ENCODE results near the gene GABRB1.
A peak's percentile ranks its signal among the peaks of the same experiment; 100 is the strongest.
"Not testable (repeated sequence)": the region's sequence is repeated elsewhere in the genome, so short reads cannot be mapped to it uniquely, and the experiment has no call there.

Gene GABRB1

GRCh38 chr4:47213106-47213505 lies 181.7 kb downstream of the GABRB1 start:
- DNase-seq (ENCODE audit: low spot score) = no peak

GRCh38 chr4:47213539-47213938 lies 182.2 kb downstream of the GABRB1 start:
- no peak for DNase-seq (ENCODE audit: low spot score)

GRCh38 chr4:47213971-47214370 lies 182.6 kb downstream of the GABRB1 start:
- DNase-seq (ENCODE audit: low spot score) = no peak

- DNase-seq (ENCODE audit: low spot score) = no peak
Measured at GRCh38 chr4:47215759-47216158, 184.4 kb downstream of the GABRB1 start.

GRCh38 chr4:47217291-47217690 lies 185.9 kb downstream of the GABRB1 start:
- no peak for DNase-seq (ENCODE audit: low spot score)

- DNase-seq (ENCODE audit: low spot score) = no peak
Measured at GRCh38 chr4:47217884-47218283, 186.5 kb downstream of the GABRB1 start.

- no peak for DNase-seq (ENCODE audit: low spot score)
Measured at GRCh38 chr4:47218631-47219030, 187.3 kb downstream of the GABRB1 start.

GRCh38 chr4:47219586-47219985 lies 188.2 kb downstream of the GABRB1 start:
- no peak for DNase-seq (ENCODE audit: low spot score)

GRCh38 chr4:47221721-47222120 lies 190.4 kb downstream of the GABRB1 start:
- DNase-seq (ENCODE audit: low spot score) = no peak

- DNase-seq (ENCODE audit: low spot score) = no peak
Measured at GRCh38 chr4:47222276-47222675, 190.9 kb downstream of the GABRB1 start.

- DNase-seq (ENCODE audit: low spot score) = no peak
Measured at GRCh38 chr4:47224361-47224760, 193.0 kb downstream of the GABRB1 start.

- no peak for DNase-seq (ENCODE audit: low spot score)
Measured at GRCh38 chr4:47235721-47236120, 204.4 kb downstream of the GABRB1 start.

- DNase-seq (ENCODE audit: low spot score) = no peak
Measured at GRCh38 chr4:47238667-47239066, 207.3 kb downstream of the GABRB1 start.

GRCh38 chr4:47239649-47240048 lies 208.3 kb downstream of the GABRB1 start:
- no peak for DNase-seq (ENCODE audit: low spot score)

- DNase-seq (ENCODE audit: low spot score) = no peak
Measured at GRCh38 chr4:47251348-47252135, 220.2 kb downstream of the GABRB1 start.

GRCh38 chr4:47263721-47264120 lies 232.4 kb downstream of the GABRB1 start:
- DNase-seq (ENCODE audit: low spot score) = no peak

- DNase-seq (ENCODE audit: low spot score) = no peak
Measured at GRCh38 chr4:47270201-47270888, 239.0 kb downstream of the GABRB1 start.

GRCh38 chr4:47271291-47271690 lies 239.9 kb downstream of the GABRB1 start:
- no peak for DNase-seq (ENCODE audit: low spot score)

GRCh38 chr4:47274901-47275300 lies 243.5 kb downstream of the GABRB1 start:
- no peak for DNase-seq (ENCODE audit: low spot score)

- DNase-seq (ENCODE audit: low spot score) = no peak
Measured at GRCh38 chr4:47275595-47275994, 244.2 kb downstream of the GABRB1 start.

GRCh38 chr4:47278631-47279030 lies 247.3 kb downstream of the GABRB1 start:
- no peak for DNase-seq (ENCODE audit: low spot score)

GRCh38 chr4:47287735-47288134 lies 256.4 kb downstream of the GABRB1 start:
- DNase-seq (ENCODE audit: low spot score) = peak; percentile 21

GRCh38 chr4:47289805-47290204 lies 258.4 kb downstream of the GABRB1 start:
- DNase-seq (ENCODE audit: low spot score) = no peak

GRCh38 chr4:47290873-47291272 lies 259.5 kb downstream of the GABRB1 start:
- not testable (repeated sequence) for DNase-seq (ENCODE audit: low spot score)
